Osteoblast (primary cell): ENCODE measurements around the gene SLC24A3. TPM values are rescaled to one million over a fixed set of nuclear protein-coding genes. Genes with fewer than 3 reads are reported as not detected.
A peak's percentile ranks its signal among the peaks of the same experiment; 100 is the strongest.

Experiments
- DNase-seq: peaks from one replicate; pipeline ENCODE4 v3.0.0; 2011; ENCODE audit warnings: low spot score, mixed read lengths; ENCODE audit not compliant: insufficient read length; ENCODE audit errors: missing footprints
- H2AFZ ChIP-seq: 2 replicates; pipeline ENCODE4 v1.6.0; 2011; ENCODE audit warnings: mild to moderate bottlenecking, low read length
- H3K27ac ChIP-seq: 2 replicates; pipeline ENCODE4 v1.5.1; 2011; ENCODE audit warnings: mild to moderate bottlenecking, low read depth, low read length, moderate library complexity
- H3K27me3 ChIP-seq: 2 replicates; pipeline ENCODE4 v1.6.0; 2012; ENCODE audit warnings: mild to moderate bottlenecking, control low read depth, inconsistent platforms, low read length, moderate library complexity; ENCODE audit not compliant: insufficient read depth
- H3K36me3 ChIP-seq: 2 replicates; pipeline ENCODE4 v1.5.1; 2011; ENCODE audit warnings: mild to moderate bottlenecking, low read length, control low read depth, moderate library complexity; ENCODE audit not compliant: insufficient read depth
- H3K4me1 ChIP-seq: 2 replicates; pipeline ENCODE4 v1.5.1; 2011; ENCODE audit warnings: mild to moderate bottlenecking, low read length, control low read depth, moderate library complexity; ENCODE audit not compliant: insufficient read depth
- H3K4me2 ChIP-seq: 2 replicates; pipeline ENCODE4 v1.6.0; 2011; ENCODE audit warnings: mild to moderate bottlenecking, low read length; ENCODE audit not compliant: insufficient read depth
- H3K4me3 ChIP-seq: fragments of 200-600 bp; sonication (generic); 3 replicates; pipeline ENCODE4 v1.5.1; 2012; ENCODE audit warnings: mild to moderate bottlenecking, low read length, inconsistent platforms; ENCODE audit not compliant: insufficient read depth
- H3K79me2 ChIP-seq: 2 replicates; pipeline ENCODE4 v1.6.0; 2012; ENCODE audit warnings: mild to moderate bottlenecking, low read length, control low read depth, inconsistent platforms; ENCODE audit not compliant: insufficient read depth
- H3K9me3 ChIP-seq: 2 replicates; pipeline ENCODE4 v1.5.1; 2011; ENCODE audit warnings: low read depth, low read length, control low read depth
- H4K20me1 ChIP-seq: 2 replicates; pipeline ENCODE4 v1.6.0; 2012; ENCODE audit warnings: mild to moderate bottlenecking, low read length, control low read depth; ENCODE audit not compliant: insufficient read depth
- CTCF ChIP-seq: IDR thresholded peaks from 2 replicates; pipeline ENCODE4 v1.5.1; 2011; ENCODE audit warnings: mild to moderate bottlenecking, low read depth, low read length, moderate library complexity; ENCODE audit errors: extremely low read depth
- total RNA-seq: library from RNA; depleted of rRNA; stranded (reverse); fragments of >200 nt; gene quantifications from 2 replicates; pipeline ENCODE4 v1.2.3, GENCODE V29; 2012

The SLC24A3 gene
- total RNA-seq, 1 donor, result 1.1 TPM

- H3K36me3 ChIP-seq, result no peaks in the 10 kb centered on the region
- no peak overlapping the region for H3K4me3 ChIP-seq
- DNase-seq, result peak; percentile 57
- no peak overlapping the region for H2AFZ ChIP-seq
- no peaks in the 10 kb centered on the region for H3K27me3 ChIP-seq
- no peak overlapping the region for H3K27ac ChIP-seq
- no peaks in the 10 kb centered on the region for H3K9me3 ChIP-seq
- no peaks in the 10 kb centered on the region for H3K79me2 ChIP-seq
- TF ChIP-seq CTCF, result no peak
- H3K4me2 ChIP-seq, result no peak overlapping the region
- no peaks in the 10 kb centered on the region for H4K20me1 ChIP-seq
- no peaks in the 10 kb centered on the region for H3K4me1 ChIP-seq
Observed at GRCh38 chr20:19549896-19550295, 337.5 kb downstream of the SLC24A3 start.

GRCh38 chr20:19552221-19553180 lies 340.1 kb downstream of the SLC24A3 start:
- Histone ChIP-seq H4K20me1 (no peaks in the 10 kb centered on the region), H3K4me3 (no peak overlapping the region), H3K36me3 (no peaks in the 10 kb centered on the region), H3K79me2 (no peaks in the 10 kb centered on the region), H3K4me1 (no peaks in the 10 kb centered on the region), H2AFZ (no peak overlapping the region), H3K4me2 (no peak overlapping the region), H3K9me3 (no peaks in the 10 kb centered on the region), H3K27me3 (no peaks in the 10 kb centered on the region), H3K27ac (no peak overlapping the region)
- DNase-seq, result peak; percentile 23
- no peak for TF ChIP-seq CTCF

GRCh38 chr20:19554666-19555065 lies 342.2 kb downstream of the SLC24A3 start:
- TF ChIP-seq CTCF, result no peak
- Histone ChIP-seq H3K4me3 (no peak overlapping the region), H3K4me1 (no peaks in the 10 kb centered on the region), H2AFZ (no peak overlapping the region), H4K20me1 (no peaks in the 10 kb centered on the region), H3K9me3 (no peaks in the 10 kb centered on the region), H3K4me2 (no peak overlapping the region), H3K36me3 (no peaks in the 10 kb centered on the region), H3K79me2 (no peaks in the 10 kb centered on the region), H3K27me3 (no peaks in the 10 kb centered on the region), H3K27ac (no peak overlapping the region)
- no peak for DNase-seq

DNA sequence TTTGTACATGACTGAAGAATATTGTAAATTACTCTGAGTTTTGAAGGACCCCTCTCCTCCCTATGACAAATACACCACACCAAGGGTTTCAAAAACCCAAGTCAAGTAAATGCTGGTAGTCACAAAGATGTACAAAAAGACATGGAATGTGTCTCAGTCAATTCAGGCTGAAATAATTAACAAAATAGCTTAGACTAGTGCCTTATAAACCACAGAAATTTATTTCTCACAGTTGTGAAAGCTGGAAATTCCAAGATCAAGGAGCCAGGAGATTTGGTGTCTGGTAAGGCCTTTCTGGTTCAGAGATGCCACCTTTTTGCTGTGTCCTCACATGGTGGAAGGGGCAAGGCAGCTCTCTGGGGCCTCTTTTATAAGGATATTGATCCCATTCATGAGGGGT lies 343.3 kb downstream of the SLC24A3 start:
- no peaks in the 10 kb centered on the region for H3K27me3 ChIP-seq
- H3K4me2 ChIP-seq, result no peak overlapping the region
- H3K4me1 ChIP-seq, result no peaks in the 10 kb centered on the region
- no peak overlapping the region for H2AFZ ChIP-seq
- no peak for DNase-seq
- no peaks in the 10 kb centered on the region for H4K20me1 ChIP-seq
- H3K9me3 ChIP-seq, result no peaks in the 10 kb centered on the region
- no peaks in the 10 kb centered on the region for H3K36me3 ChIP-seq
- H3K27ac ChIP-seq, result no peak overlapping the region
- no peaks in the 10 kb centered on the region for H3K79me2 ChIP-seq
- H3K4me3 ChIP-seq, result no peak overlapping the region
- TF ChIP-seq CTCF, result no peak
